OCI-LY7 (cell line): ENCODE data around the gene PRKAR2A. TPM values are rescaled to one million over a fixed set of nuclear protein-coding genes. Genes with fewer than 3 reads are reported as not detected.

Source experiments
- BruUV-seq: library from RNA; stranded (reverse); fragments of 400-500 nt; replicated peaks from 2 replicates; lab custom pipeline; 2021; lab: Mats Ljungman, UMichigan
- CTCF ChIA-PET: fragments of 300-600 bp; sonication (Branson Sonifier 250); formaldehyde crosslinking; loops from one replicate; lab custom pipeline; 2022; ENCODE audit warnings: antibody characterized with exemption; ENCODE audit not compliant: unreplicated experiment; lab: Charles Lee
- POLR2A ChIA-PET: fragments of 300-600 bp; sonication (Branson Sonifier 250); formaldehyde crosslinking; loops from one replicate; lab custom pipeline; 2022; ENCODE audit warnings: antibody characterized with exemption; lab: Charles Lee
- DNase-seq: peaks from one replicate; pipeline ENCODE4 v3.0.0-alpha.2; 2015; ENCODE audit warnings: low spot score
- H2AFZ ChIP-seq: fragments of 200-600 bp; sonication (generic), shearing (Covaris generic); 2 replicates; pipeline ENCODE4 v1.6.1; 2014; ENCODE audit warnings: mild to moderate bottlenecking, antibody characterized with exemption, low read length, moderate library complexity
- H3K27ac ChIP-seq: fragments of 200-600 bp; sonication (generic); 2 replicates; pipeline ENCODE4 v1.5.1; 2014; ENCODE audit warnings: mixed run types, low read depth, mild to moderate bottlenecking, moderate library complexity, low read length, inconsistent platforms; ENCODE audit not compliant: poor library complexity, severe bottlenecking
- H3K36me3 ChIP-seq: fragments of 200-600 bp; sonication (generic); 2 replicates; pipeline ENCODE4 v1.6.1; 2014; ENCODE audit warnings: mild to moderate bottlenecking, antibody characterized with exemption, low read length, moderate library complexity, mixed read lengths; ENCODE audit not compliant: insufficient read depth
- H3K4me1 ChIP-seq: fragments of 200-600 bp; sonication (generic); 2 replicates; pipeline ENCODE4 v1.5.1; 2014; ENCODE audit warnings: mild to moderate bottlenecking, low read length; ENCODE audit not compliant: insufficient read depth, poor library complexity, severe bottlenecking
- H3K4me2 ChIP-seq: fragments of 200-600 bp; sonication (generic); 2 replicates; pipeline ENCODE4 v1.6.1; 2014; ENCODE audit warnings: mild to moderate bottlenecking, low read length
- H3K4me3 ChIP-seq: fragments of 200-600 bp; sonication (generic); 2 replicates; pipeline ENCODE4 v1.5.1; 2014; ENCODE audit warnings: mild to moderate bottlenecking, low read depth, low read length; ENCODE audit not compliant: poor library complexity, severe bottlenecking
- H3K79me2 ChIP-seq: fragments of 200-600 bp; sonication (generic); 2 replicates; pipeline ENCODE4 v1.6.1; 2016; ENCODE audit warnings: low read depth, mild to moderate bottlenecking, low read length, moderate library complexity, mixed read lengths; ENCODE audit not compliant: insufficient read depth
- H3K9me2 ChIP-seq: fragments of 200-600 bp; sonication (generic); 2 replicates; pipeline ENCODE4 v1.6.1; 2016; ENCODE audit warnings: mild to moderate bottlenecking, low read length, mixed read lengths; ENCODE audit not compliant: insufficient read depth
- H3K9me3 ChIP-seq: fragments of 200-600 bp; sonication (generic); 2 replicates; pipeline ENCODE4 v1.6.1; 2014; ENCODE audit warnings: mild to moderate bottlenecking, mixed run types, low read length, mixed read lengths
- H4K20me1 ChIP-seq: fragments of 200-600 bp; sonication (generic); 2 replicates; pipeline ENCODE4 v1.6.1; 2014; ENCODE audit warnings: mild to moderate bottlenecking, antibody characterized with exemption, low read length, moderate library complexity, mixed read lengths; ENCODE audit not compliant: insufficient read depth
- CTCF ChIP-seq: fragments of 200-600 bp; sonication (generic); conservative IDR thresholded peaks from 2 replicates; pipeline ENCODE4 v1.5.1; 2014; ENCODE audit warnings: mild to moderate bottlenecking, antibody characterized with exemption, low read length, moderate library complexity, mixed read lengths
- EZH2phosphoT487 ChIP-seq: fragments of 200-600 bp; sonication (generic); IDR thresholded peaks from 2 replicates; pipeline ENCODE4 v1.6.1; 2018; ENCODE audit warnings: low read depth, borderline replicate concordance, mild to moderate bottlenecking, mixed run types, antibody characterized with exemption, low read length, moderate library complexity, mixed read lengths
- intact Hi-C: fragments of 100-400 bp; cut with micrococcal nuclease; formaldehyde crosslinking; loops from one replicate; pipeline ENCODE4 v1.10.0; 2022; ENCODE audit not compliant: unreplicated experiment
- total RNA-seq, 2 experiments: library from RNA; depleted of rRNA in 1 of 2; stranded (reverse); fragments of >200 nt in 1 of 2; shearing (Covaris generic) in 1 of 2; gene quantifications; 2 replicates each; pipeline ENCODE4 v1.2.3, GENCODE V29; 2014 to 2022

The PRKAR2A gene
- total RNA-seq, 2 experiments from 2014 or later, result 16.0 to 22.4 TPM

GRCh38 chr3:48845170-48845569, 2.5 kb downstream of the PRKAR2A start:
- CTCF ChIA-PET, result no interaction called here
- Histone ChIP-seq H3K4me2 (no peak overlapping the region), H3K9me2 (no peaks in the 10 kb centered on the region), H3K9me3 (no peaks in the 10 kb centered on the region), H2AFZ (no peak overlapping the region), H3K36me3 (no peaks in the 10 kb centered on the region), H3K79me2 (no peaks in the 10 kb centered on the region), H3K27ac (no peak overlapping the region), H3K4me3 (no peak overlapping the region), H3K4me1 (peaks cover 18% of the 10 kb centered on the region), H4K20me1 (no peaks in the 10 kb centered on the region; the same call in 1 of the 2 replicates)
- no peak for DNase-seq
- POLR2A ChIA-PET, result interaction anchor here (0.7 kb wide), 1 partner anchor 9 kb away, joined by 3 read pairs; no protein-coding TSS in a partner anchor
- TF ChIP-seq EZH2phosphoT487, result no peak
- no peak for TF ChIP-seq CTCF
- no TSS peak for BruUV-seq
- intact Hi-C loops, result no loop called here

- intact Hi-C loops, result no loop called here
- no peak overlapping the region for H3K4me2 ChIP-seq
- H3K4me1 ChIP-seq, result no peaks in the 10 kb centered on the region
- no peaks in the 10 kb centered on the region; the same call in 1 of the 2 replicates for H4K20me1 ChIP-seq
- CTCF ChIA-PET, result no interaction called here
- H2AFZ ChIP-seq, result no peak overlapping the region
- H3K27ac ChIP-seq, result no peak overlapping the region
- no peaks in the 10 kb centered on the region for H3K36me3 ChIP-seq
- H3K4me3 ChIP-seq, result no peak overlapping the region
- no peaks in the 10 kb centered on the region for H3K79me2 ChIP-seq
- POLR2A ChIA-PET, result interaction anchor here (0.6 to 1.0 kb wide), 2 partner anchors 65 to 409 kb away, joined by 3 to 4 read pairs; no protein-coding TSS in a partner anchor
- H3K9me3 ChIP-seq, result no peaks in the 10 kb centered on the region
- TF ChIP-seq CTCF (no peak), EZH2phosphoT487 (no peak)
- no TSS peak for BruUV-seq
- no peaks in the 10 kb centered on the region for H3K9me2 ChIP-seq
- no peak for DNase-seq
These were observed 10.5 kb downstream of the PRKAR2A start for GRCh38 chr3:48837163-48837562.

GRCh38 chr3:48835650-48836366, 11.9 kb downstream of the PRKAR2A start:
- no peaks in the 10 kb centered on the region for H3K4me1 ChIP-seq
- no peak overlapping the region for H3K27ac ChIP-seq
- H4K20me1 ChIP-seq, result no peaks in the 10 kb centered on the region
- ChIA-PET CTCF (no interaction called here), POLR2A (interaction anchor here (0.7 kb wide), 4 partner anchors 26 to 449 kb away, joined by 3 to 10 read pairs (median 4); no protein-coding TSS in a partner anchor)
- no peaks in the 10 kb centered on the region for H3K9me2 ChIP-seq
- no peak for DNase-seq
- intact Hi-C loops, result no loop called here
- H3K79me2 ChIP-seq, result no peaks in the 10 kb centered on the region
- no TSS peak for BruUV-seq
- H2AFZ ChIP-seq, result no peak overlapping the region
- H3K4me2 ChIP-seq, result no peak overlapping the region
- TF ChIP-seq EZH2phosphoT487, result no peak
- no peak overlapping the region for H3K4me3 ChIP-seq
- H3K36me3 ChIP-seq, result no peaks in the 10 kb centered on the region
- H3K9me3 ChIP-seq, result no peaks in the 10 kb centered on the region
